Neuron (in vitro differentiated cells): ENCODE measurements around the gene EXOC2.
"Not testable (repeated sequence)": the region's sequence is repeated elsewhere in the genome, so short reads cannot be mapped to it uniquely, and the experiment has no call there.

ENCODE experiments used
- H2AFZ ChIP-seq: one replicate; pipeline ENCODE4 v1.6.1; 2013; ENCODE audit warnings: low read depth, mild to moderate bottlenecking, inconsistent platforms, low read length, moderate library complexity
- H3K27me3 ChIP-seq: one replicate; pipeline ENCODE4 v1.6.1; 2013; ENCODE audit warnings: low read length; ENCODE audit not compliant: insufficient read depth
- H3K36me3 ChIP-seq: one replicate; pipeline ENCODE4 v1.6.1; 2013; ENCODE audit warnings: low read length; ENCODE audit not compliant: insufficient read depth
- H3K4me1 ChIP-seq: one replicate; pipeline ENCODE4 v1.6.1; 2013; ENCODE audit warnings: low read length; ENCODE audit not compliant: insufficient read depth
- H3K4me3 ChIP-seq: 2 replicates; pipeline ENCODE4 v1.5.1; 2013; ENCODE audit warnings: mild to moderate bottlenecking, low read length, moderate library complexity
- H3K9me3 ChIP-seq: one replicate; pipeline ENCODE4 v1.6.1; 2013; ENCODE audit warnings: low read length

Gene EXOC2

DNA sequence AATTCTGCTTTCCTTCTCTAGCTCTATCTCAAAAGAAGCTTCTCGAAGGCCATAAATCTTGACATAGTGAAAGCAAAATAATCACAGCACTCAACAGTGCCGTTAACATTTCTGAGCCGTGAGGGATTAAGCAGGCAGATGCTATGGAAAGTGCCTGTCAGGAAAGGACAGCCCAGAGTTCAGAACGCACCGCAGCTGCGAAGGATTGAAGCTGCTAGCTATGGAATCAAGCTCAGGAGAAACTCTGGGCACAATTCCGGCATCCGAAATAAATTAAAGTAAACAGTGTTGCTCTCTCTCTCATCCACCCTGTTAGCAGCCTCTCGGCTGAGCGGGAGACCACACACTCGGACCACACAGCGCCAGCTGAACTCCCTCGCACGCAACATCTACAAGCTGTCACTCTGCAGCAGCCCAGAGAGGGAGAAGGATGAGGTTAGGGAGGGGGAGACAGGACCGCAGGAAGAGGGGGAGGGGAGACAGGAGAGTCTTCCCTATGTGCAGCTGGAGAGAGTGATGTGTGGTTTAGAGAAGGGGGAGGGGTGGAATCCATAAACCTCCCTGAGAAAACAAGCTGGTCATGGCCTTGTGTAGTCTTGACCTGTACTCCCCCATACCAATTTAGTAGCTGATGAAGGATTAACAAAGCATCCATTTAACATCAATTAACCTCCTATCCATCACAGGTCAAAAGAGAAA lies 9.0 kb downstream of the EXOC2 start:
- Histone ChIP-seq H2AFZ (no peak overlapping the region), H3K4me1 (peaks cover 47% of the 10 kb centered on the region), H3K36me3 (peaks cover 4% of the 10 kb centered on the region), H3K4me3 (peak overlapping the region; percentile 35), H3K9me3 (no peaks in the 10 kb centered on the region), H3K27me3 (no peaks in the 10 kb centered on the region)

DNA sequence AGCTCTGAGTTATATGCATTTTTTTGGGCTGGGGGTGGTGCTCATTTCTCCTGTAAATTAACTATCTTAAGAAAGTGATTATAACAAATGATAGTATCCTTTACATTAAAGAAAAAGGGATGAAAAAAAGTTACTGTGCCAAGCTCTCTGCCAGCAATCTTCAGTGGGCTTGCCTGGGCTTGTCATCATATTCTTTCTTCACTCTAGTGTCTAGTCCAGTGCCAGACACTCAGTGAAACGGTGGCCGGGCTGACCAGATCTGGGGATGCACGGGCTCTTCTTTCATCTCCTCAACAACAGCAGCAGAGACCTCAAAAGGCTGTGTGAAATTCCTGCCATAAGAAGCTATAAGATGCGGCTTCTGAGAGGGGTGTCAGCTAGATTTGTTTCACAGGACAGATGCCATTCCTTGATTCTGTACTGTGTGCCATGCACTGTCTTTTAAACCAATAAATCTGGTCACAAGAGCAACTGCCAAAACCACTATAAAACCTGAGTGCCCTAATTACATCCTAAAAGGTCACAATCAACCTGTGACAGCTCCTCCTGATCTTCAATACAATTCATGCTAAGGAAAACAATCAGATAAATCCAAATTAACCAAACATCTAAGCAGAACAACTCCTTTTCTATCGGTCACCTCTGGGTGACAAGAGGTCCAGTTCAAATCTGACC lies 12.1 kb downstream of the EXOC2 start:
- H3K4me3 ChIP-seq: no peak overlapping the region
- peaks cover 5% of the 10 kb centered on the region for H3K9me3 ChIP-seq
- H3K27me3 ChIP-seq: no peaks in the 10 kb centered on the region
- no peaks in the 10 kb centered on the region for H3K36me3 ChIP-seq
- peaks cover 47% of the 10 kb centered on the region for H3K4me1 ChIP-seq
- H2AFZ ChIP-seq: no peak overlapping the region

DNA sequence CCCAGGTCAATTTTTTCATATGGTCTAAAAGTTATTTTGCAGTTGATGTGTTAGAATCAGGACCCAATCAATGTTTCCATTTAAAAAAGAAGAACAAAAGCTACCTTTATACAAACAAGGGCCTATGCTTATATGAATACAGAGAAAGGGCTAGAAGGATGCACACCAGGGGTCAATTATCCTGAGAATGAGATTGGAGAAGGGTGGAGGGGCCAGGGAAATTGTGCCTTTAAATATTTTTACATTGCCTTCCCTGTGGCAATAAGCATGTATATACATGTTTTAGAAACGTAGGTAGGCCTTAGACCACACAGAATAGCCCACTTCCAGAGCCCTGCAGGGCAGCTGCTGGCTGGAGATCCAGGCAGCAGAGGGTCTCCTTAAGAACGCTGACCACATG lies 12.7 kb downstream of the EXOC2 start:
- H3K9me3 ChIP-seq: peaks cover 5% of the 10 kb centered on the region
- H2AFZ ChIP-seq: no peak overlapping the region
- peaks cover 47% of the 10 kb centered on the region for H3K4me1 ChIP-seq
- no peaks in the 10 kb centered on the region for H3K36me3 ChIP-seq
- no peak overlapping the region for H3K4me3 ChIP-seq
- H3K27me3 ChIP-seq: no peaks in the 10 kb centered on the region

DNA sequence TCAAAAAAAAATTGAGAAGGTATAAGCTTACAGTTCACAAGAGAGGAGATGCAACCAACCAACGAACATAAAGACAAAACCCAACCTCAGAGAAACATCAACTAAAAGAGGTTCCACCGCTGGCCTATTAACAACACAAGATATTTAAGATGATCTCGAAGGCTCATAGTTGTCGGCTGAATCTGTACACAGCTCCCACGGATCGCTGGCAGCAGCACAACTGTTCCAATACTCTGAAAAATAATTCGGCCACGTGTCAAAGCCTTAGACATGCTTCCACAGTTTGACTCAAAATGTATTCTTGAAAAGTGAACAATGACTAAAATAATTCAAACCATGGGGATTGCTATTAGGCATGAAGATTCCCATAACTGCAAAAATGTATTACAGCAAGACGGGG lies 13.7 kb downstream of the EXOC2 start:
- Histone ChIP-seq H2AFZ (no peak overlapping the region), H3K4me1 (peaks cover 40% of the 10 kb centered on the region), H3K9me3 (peaks cover 5% of the 10 kb centered on the region), H3K36me3 (no peaks in the 10 kb centered on the region), H3K27me3 (no peaks in the 10 kb centered on the region), H3K4me3 (no peak overlapping the region)

DNA sequence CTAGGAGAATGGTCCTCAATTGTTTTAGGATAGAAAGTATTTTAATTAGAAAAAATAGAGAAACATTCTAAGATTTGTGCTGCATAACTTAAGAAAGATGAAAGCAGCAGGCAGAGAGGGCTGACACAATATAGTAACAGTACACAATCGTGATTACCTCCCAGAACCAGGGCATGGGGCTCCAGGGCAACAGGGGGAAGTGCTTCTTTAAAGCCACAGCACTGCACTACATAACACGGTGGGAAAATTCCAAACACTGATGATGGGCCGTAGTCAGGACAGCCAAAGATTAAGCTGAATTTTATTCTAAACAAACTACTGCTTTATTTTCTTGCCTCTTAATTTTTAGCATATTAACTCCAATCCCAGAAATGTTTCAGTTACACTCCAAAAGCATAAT lies 14.4 kb downstream of the EXOC2 start:
- Histone ChIP-seq H3K4me1 (peaks cover 33% of the 10 kb centered on the region), H2AFZ (no peak overlapping the region), H3K4me3 (no peak overlapping the region), H3K9me3 (peaks cover 5% of the 10 kb centered on the region), H3K36me3 (no peaks in the 10 kb centered on the region), H3K27me3 (no peaks in the 10 kb centered on the region)

DNA sequence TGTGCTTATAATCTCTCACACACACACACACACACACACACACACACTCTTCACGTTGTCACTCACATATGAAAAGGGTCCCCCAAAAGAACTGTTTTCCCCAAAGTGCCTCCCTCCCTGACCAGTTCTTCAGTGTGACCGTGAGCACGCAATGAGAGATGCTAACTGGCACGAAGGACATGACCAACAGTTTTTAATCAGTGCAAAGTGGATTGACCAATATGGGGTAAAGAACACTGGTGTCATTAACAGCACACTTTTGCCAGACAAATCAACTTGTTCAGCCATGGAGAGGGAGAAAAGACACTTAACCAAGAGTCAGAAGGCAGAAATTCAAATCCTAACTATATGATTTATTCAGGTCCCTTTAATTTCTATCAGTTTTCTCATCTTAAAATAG lies 15.0 kb downstream of the EXOC2 start:
- H3K36me3 ChIP-seq: no peaks in the 10 kb centered on the region
- peaks cover 5% of the 10 kb centered on the region for H3K9me3 ChIP-seq
- H3K27me3 ChIP-seq: no peaks in the 10 kb centered on the region
- peaks cover 27% of the 10 kb centered on the region for H3K4me1 ChIP-seq
- no peak overlapping the region for H2AFZ ChIP-seq
- H3K4me3 ChIP-seq: no peak overlapping the region

DNA sequence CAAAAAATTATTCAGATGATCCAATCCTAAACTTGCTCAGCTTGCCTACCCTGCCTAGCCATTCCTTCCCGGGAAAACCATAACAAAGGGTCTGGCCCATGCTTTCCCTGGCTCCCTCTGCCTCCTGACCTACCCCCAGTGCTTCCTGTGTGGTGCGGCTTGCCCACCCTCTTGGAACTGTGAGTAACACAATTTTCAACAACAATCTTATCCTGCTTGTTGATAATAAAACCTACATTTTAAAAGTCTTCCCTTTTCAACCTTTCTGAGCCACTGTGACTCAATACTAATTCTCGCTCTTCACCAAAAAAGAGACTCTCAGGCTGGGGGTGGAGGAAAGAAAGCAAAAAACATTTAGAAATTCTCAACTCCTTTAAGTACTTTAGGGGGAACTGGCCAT lies 18.0 kb downstream of the EXOC2 start:
- Histone ChIP-seq H3K4me1 (peaks cover 2% of the 10 kb centered on the region), H3K4me3 (no peak overlapping the region), H3K9me3 (peaks cover 9% of the 10 kb centered on the region), H2AFZ (no peak overlapping the region), H3K36me3 (peaks cover 1% of the 10 kb centered on the region), H3K27me3 (no peaks in the 10 kb centered on the region)

DNA sequence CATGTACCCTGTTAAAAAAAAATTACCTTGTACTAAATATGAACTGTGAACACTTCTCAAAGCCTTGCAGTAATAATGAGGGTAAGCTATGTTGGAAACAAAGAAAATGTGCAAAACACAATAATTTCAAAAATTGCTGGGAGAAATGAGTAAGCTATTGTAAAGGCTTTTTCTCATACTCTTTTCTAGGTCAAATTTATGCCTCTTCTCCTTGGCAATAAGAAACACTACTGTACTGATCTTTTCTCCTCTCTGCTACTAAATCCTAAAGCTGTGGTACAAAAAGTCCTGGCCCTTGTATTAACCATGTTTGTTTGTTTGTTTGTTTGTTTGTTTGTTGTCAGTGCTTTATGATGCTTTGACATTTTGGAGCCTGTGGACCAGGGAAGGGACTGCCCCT lies 18.5 kb downstream of the EXOC2 start:
- no peaks in the 10 kb centered on the region for H3K27me3 ChIP-seq
- no peaks in the 10 kb centered on the region for H3K4me1 ChIP-seq
- no peak overlapping the region for H2AFZ ChIP-seq
- H3K4me3 ChIP-seq: no peak overlapping the region
- H3K36me3 ChIP-seq: peaks cover 3% of the 10 kb centered on the region
- peaks cover 11% of the 10 kb centered on the region for H3K9me3 ChIP-seq

DNA sequence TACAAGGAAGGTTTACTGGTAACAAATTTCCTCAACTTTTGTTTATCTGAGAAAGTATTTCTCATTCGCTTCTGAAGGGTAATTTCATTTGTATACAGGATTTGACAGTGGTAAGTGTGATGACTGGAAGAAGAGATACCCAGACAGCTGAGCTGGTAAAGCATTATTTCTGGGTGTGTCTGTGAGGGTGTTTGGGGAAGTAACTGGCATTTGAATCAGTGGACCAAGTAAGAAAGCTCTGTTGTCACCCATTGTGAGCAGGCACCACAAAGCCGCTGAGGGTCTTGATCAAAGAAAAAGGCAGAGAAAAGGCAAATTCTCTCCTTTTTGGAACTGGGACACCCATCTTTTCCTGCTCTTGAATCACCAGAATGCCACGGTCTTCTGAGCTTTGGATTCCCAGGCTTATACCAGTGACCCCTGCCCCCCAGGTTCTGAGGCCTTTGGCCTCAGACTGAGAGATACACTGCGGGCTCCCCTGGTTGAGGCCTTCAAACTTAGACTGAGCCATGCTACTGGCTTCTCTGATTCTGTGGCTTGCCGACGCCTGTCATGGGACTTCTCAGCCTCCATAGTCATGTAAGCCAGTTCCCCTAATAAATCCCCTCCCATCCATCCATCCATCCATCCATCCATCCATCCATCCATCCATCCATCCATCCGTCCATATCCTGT lies 25.5 kb downstream of the EXOC2 start:
- Histone ChIP-seq H2AFZ (no peak overlapping the region), H3K4me1 (no peaks in the 10 kb centered on the region), H3K27me3 (no peaks in the 10 kb centered on the region)

DNA sequence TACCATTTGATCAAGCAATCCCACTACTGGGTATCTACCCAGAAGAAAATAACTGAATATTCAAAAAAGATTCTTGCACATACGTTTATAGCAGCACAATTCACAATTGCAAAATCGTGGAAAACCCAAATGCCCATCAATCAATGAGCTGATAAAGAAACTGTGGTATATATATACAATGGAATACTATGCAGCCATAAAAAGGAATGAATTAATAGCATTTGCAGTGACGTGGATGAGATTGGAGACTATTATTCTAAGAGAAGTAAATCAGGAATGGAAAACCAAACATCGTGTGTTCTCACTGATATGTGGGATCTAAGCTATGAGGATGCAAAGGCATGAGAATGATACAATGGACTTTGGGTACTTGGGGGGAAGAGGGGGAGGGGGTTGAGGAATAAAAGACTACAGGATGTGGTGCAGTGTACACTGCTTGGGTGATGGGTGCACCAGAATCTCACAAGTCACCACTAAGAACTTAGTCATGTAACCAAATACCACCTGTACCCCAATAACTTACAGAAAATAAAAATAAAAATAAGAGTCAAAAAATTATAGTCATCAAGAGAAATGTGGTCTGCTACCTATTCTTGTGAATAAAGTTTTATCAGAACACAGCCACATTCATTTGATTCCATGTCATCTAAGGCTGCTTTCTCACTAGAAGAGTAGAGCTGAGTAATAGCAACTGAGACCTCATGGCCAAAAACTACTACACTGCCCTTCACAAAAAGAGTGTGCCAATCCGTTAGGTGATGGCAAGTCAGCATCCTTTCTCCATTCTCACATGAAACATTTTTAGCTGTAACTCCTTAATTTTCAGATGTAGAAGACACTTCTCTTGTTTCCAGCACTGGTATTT lies 27.3 kb downstream of the EXOC2 start:
- no peak overlapping the region for H2AFZ ChIP-seq
- H3K36me3 ChIP-seq: peaks cover 3% of the 10 kb centered on the region
- H3K4me3 ChIP-seq: no peak overlapping the region
- H3K4me1 ChIP-seq: no peaks in the 10 kb centered on the region
- no peaks in the 10 kb centered on the region for H3K27me3 ChIP-seq
- peaks cover 10% of the 10 kb centered on the region for H3K9me3 ChIP-seq

More for the DNA sequence above, 25.5 kb downstream of the EXOC2 start:
- H3K4me3 ChIP-seq: no peak overlapping the region
- peaks cover 13% of the 10 kb centered on the region for H3K9me3 ChIP-seq
- peaks cover 3% of the 10 kb centered on the region for H3K36me3 ChIP-seq

DNA sequence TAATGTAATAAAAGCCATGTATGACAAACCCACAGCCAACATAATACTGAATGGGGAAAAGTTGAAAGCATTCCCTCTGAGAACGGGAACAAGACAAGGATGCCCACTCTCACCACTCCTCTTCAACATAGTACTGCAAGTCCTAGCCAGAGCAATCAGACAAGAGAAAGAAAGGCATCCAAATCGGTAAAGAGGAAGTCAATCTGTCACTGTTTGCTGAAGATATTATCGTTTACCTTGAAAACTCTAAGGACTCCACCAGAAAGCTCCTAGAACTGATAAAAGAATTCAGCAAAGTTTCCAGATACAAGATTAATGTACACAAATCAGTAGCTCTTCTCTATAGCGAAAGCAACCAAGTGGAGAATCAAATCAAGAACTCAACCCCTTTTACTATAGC lies 29.2 kb downstream of the EXOC2 start:
- not testable (repeated sequence) for H2AFZ ChIP-seq, H3K27me3 ChIP-seq, H3K4me1 ChIP-seq

DNA sequence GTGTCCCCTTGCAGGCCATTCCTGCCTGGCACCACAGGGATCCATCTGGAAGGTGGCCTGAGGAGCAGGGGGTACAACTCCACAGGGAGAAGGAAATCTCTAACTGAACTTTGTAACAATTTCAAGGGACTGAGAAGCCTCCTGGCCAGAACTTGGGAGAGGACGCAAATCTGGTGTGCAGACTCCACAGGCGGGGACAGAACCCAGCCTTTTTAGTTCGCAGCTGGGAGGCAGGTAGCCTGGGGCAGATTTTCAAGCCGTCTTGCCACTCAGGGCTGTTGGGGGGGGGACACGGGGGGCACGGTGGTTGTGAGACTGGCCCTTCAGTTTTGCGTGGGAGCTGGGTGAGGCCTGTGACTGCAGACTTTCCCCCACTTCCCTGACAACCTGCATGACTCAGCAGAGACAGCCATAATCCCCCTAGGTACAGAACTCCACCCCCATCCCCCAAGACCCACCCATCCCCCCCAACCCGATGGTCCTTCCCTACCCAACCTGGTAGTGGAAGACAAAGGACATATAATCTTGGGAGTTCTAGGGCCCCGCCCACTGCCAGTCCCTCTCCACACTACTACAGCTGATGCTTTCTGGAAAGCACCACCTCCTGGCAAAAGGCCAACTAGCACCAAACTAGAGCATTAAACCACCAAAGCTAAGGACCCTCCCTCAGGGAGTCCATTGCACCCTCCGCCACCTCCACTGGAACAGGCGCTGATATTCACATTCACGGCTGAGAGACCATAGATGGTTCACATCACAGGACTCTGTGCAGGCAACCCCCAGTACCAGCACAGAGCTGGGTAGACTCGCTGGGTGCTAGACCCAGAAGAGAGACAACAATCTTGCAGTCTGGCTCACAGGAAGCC lies 33.0 kb downstream of the EXOC2 start:
- H2AFZ ChIP-seq: no peak overlapping the region

More for the DNA sequence above, 29.2 kb downstream of the EXOC2 start:
- not testable (repeated sequence) for H3K4me3 ChIP-seq, H3K9me3 ChIP-seq, H3K36me3 ChIP-seq

More for the DNA sequence above, 33.0 kb downstream of the EXOC2 start:
- Histone ChIP-seq H3K9me3 (peaks cover 9% of the 10 kb centered on the region), H3K4me3 (no peak overlapping the region), H3K36me3 (peaks cover 9% of the 10 kb centered on the region), H3K4me1 (no peaks in the 10 kb centered on the region), H3K27me3 (no peaks in the 10 kb centered on the region)
